A549 treated with GW870086 at 1 μM for 4 hours (cell line): ENCODE results near the gene CYSRT1. TPM values are rescaled to one million over a fixed set of nuclear protein-coding genes. Genes with fewer than 3 reads are reported as not detected.

ENCODE experiments used
- total RNA-seq: library from RNA; stranded (reverse); fragments of 200-300 nt; extraction: Qiagen RNA extraction; gene quantifications from 5 replicates; pipeline ENCODE4 v1.2.3, GENCODE V29; 2022; ENCODE audit warnings: low read depth

CYSRT1 gene, protein sequence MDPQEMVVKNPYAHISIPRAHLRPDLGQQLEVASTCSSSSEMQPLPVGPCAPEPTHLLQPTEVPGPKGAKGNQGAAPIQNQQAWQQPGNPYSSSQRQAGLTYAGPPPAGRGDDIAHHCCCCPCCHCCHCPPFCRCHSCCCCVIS
- total RNA-seq: 3.6 to 5.2 TPM (median 4.2 TPM) in 5 replicates

DNA sequence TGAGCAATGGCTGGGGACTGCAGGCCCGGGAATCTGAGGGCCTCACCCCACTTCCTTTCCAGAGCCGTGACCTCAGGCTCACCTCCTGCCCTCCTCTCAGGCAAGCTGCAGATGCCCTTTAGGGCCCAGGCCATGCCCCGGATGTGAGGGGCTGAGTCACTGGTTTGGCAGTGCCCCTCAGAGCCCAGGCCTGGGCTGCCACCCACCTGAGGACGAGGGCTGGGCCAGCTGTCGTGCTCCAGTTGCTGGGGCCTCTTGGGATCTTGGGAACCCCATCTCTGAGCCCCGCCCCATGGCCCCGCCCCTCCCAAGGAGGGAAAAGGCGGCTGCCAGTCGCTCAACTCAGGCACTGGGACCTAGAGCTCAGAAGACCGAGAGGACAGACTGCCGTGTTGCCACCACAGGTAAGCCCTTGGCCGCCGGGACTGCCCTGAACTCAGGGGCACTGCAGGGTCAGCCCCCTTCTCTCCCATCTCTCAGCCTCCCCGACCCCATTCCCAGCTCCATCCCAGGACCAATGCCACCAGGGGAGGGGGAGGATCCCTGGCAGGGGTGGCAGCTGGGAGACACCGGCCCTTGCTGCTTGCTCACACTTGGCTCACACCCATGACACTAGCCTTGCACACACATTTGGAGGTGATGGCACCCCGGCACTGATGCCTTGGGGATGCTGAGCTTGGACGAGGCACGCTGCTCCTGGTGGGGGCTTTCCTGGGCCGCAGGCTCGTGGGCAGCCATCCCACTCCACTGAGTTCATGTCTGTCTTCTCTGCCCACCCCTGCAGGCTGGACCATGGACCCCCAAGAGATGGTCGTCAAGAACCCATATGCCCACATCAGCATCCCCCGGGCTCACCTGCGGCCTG, at the start of gene CYSRT1:
Gene CYSRT1, plus strand, starts transcription at position 345 of the 865 bp plus-strand sequence. Its CDS starts 448 bp downstream, at position 793.

DNA sequence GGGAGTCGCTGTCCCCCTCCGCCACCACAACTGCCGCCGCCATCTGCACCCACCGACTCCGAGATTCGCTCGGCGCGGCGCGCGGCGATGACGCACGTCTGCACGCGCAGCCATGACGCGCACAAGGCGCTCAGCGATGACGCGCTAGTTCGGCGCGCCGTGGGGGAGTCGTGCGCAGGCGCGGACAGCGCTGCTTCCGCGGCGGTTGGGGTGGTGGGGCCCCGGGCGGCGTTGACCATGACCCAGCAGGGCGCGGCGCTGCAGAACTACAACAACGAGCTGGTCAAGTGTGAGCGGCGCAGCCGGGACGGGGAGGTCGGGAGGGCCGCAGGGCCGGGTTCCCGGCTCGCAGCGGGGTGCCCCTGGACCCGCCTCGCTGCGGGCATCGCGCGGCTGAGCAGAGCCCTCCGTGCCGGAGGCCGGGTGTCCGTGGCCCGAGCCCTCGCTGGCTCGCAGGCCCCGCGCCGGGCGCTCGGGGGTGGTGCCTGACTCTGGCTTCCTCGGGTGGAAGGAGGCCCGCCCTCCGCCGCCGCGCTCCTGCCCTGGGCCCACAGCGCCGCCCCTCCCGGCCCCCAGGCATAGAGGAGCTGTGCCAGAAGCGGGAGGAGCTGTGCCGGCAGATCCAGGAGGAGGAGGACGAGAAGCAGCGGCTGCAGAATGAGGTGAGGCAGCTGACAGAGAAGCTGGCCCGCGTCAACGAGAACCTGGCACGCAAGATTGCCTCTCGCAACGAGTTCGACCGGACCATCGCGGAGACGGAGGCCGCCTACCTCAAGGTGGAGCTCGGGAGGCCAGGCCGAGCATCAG, 36.3 kb upstream of the CYSRT1 start, which contains the start of the genes ANAPC2 and SSNA1:
Gene ANAPC2, minus strand, starts transcription at position 71 of the 807 bp plus-strand sequence. Its CDS starts 28 bp downstream, at position 43.
Gene SSNA1, plus strand, starts transcription at position 187 of the 807 bp plus-strand sequence. Its CDS starts 51 bp downstream, at position 238.

DNA sequence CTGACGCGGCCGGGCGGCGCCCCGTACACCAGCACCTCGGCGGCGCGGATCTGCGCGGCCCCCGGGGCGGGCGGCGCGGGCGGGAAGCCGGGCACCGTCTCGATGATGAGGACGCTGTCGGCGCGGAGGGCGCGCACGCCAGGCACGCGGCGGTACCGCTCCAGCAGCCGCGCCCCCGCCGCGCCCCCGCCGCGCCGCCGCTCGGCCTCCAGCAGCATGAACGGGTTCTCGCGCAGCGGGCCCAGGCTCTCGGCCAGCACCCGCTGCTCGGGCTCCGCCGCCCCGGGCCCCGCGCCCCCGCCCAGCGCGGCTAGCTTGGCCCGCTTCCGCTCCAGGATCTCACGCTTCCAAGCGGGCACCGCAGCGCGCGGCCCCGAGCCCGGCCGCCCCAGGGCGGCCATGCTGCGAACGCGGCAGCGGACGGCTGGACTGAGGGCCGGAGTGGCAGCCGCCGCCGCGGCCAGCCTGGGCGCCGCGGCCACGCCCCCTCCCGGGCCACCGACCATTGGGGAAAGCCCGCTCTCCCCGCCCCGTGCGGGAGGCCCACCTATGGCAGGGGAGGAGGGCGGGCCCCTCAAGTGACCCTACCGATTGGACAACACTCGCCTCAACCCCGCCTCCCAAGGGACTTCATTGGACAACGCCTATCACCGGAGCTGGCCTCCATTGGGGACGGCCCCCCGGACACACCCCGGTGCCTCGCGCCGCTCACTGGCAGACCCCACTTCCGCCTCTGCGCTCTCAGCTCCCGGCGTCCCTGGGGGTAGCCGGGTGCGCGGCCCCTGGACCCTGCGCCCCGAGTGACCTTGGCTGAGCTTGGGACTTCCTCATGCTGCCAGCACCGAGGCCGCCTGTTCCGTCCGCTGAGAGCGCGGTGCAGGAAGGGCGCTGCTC, 24.4 kb upstream of the CYSRT1 start, which contains the start of gene TPRN:
Gene TPRN, minus strand, starts transcription at position 431 of the 894 bp plus-strand sequence. Its CDS starts 30 bp downstream, at position 401.

DNA sequence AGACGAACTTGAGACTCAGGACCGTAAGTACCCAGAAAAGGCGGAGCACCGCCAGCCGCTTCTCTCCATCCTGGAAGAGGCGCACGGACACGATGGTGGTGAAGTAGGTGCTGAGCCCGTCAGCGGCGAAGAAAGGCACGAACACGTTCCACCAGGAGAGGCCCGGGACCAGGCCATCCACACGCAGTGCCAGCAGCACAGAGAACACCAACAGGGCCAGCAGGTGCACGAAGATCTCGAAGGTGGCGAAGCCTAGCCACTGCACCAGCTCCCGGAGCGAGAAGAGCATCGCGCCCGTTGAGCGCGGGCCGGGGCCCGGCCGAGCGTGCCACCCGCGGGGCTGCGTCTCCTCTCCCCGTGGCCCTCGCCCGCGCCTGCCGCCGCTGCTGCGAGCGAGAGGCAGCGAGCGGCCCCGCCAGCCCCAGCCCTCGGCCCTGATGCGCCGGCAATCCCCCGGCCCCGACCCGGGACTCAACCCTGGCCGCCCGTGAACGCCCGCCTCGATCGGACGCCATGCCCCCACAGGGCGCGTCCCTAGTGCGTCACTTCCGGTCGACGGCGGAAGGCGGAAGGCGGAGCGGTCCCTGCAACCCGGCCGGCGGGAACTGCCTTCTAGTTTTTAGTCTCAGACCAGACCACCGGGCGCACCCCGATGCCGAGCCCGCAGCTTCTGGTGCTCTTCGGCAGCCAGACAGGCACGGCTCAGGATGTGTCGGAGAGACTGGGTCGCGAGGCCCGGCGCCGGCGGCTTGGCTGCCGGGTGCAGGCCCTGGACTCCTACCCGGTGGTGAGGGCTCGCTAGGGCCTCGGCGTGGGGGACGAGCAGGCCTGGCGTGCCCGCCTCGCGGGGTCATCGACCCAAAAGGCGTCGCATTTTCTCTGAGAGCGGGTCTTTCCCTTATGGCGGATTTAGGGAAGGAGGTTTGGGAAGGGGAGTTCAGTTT, 19.6 kb upstream of the CYSRT1 start, which contains the start of the genes NDOR1 and TMEM203:
Gene NDOR1, plus strand, starts transcription at position 575 of the 944 bp plus-strand sequence. Its CDS starts 78 bp downstream, at position 653.
Gene TMEM203, minus strand, starts transcription at position 523 of the 944 bp plus-strand sequence. Its CDS starts 234 bp downstream, at position 289.

DNA sequence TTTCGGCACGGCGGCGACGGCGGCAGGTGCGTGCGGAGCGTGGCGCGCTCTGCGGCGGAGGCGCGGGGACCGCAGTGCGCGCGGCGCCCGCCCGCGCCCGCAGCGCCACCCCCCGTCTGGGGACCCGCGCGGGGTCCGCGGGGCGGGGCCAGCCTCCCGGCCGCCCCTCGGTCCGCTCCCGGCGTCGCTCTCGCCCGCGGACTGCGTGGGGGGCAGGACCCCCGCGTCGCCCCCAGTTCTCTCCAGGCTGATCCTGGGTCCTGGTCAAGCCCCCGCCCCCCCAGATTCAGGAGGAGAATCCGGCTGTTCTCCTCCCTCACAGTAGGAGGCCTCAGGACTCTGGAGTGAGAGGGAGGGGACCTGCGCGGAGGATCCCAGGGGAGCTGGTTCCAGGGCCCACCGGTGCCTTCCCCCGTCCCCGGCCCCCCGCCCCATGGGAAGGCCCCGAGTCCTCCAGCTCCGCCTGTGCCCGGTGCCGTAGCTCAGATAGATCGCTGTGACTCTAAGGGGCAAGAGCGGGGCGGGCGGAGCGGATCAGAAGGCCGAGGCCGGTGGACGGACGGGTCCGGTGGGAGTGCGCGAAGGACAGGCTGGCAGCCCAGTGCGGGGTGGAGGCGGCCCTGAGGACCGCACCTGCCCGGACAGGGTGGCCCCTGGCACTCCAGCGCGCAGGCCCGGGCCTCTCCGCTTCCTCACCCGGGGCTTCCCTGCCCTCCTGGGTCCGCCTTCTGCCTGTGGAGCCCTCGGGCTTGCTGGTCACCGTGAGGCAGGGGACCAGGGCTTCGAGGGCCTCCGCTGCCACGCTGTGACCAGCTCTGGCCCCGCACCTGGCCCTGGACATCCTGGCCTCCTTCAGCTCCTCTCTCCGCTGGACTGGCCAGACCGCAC, 2.5 kb upstream of the CYSRT1 start, which contains the start of gene RNF208:
Gene RNF208, minus strand, starts transcription at position 51 of the 888 bp plus-strand sequence. CDS start 1,028 bp downstream, outside the sequence.

DNA sequence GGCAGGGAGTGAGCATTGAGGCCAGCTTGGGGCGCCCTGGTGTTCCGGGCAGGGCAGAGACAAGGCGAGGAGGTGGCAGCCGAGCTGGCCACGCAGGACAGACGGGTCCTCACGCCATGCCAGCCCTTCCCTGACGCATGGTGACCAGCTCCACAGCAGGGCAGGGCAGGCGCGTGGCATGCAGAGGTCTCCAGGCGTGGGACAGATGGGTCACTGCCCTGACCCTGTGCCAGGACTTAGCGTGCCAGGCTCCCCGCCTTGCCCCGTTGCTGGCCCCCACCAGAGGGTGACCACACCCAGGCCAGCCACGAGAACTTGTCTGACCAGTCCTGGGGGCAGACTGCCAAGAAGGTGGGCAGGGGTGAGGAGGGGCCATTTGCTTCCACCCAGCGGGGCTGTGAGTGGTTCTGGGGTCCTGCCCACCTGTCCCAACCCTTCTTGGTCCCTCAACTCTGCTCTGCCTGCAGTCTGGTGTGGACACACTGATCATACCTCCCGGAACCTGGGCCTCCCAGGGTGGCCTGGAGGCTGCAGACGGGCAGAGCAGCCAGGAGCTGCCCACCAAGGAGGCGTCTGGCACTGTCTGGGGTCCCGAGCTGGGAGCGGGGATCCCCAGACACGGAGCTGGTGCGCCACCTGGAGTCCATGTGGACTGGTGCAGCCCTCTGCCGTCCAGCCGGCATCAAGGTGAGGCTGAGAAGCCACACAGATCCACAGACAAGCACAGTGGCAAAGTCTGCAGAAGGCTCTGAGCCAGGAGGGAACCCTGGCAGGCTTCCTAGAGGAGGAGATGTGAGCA, 2.3 kb downstream of the CYSRT1 start, which contains the start of gene RNF224:
Gene RNF224, plus strand, starts transcription at position 449 of the 799 bp plus-strand sequence. CDS start 834 bp downstream, outside the sequence.

DNA sequence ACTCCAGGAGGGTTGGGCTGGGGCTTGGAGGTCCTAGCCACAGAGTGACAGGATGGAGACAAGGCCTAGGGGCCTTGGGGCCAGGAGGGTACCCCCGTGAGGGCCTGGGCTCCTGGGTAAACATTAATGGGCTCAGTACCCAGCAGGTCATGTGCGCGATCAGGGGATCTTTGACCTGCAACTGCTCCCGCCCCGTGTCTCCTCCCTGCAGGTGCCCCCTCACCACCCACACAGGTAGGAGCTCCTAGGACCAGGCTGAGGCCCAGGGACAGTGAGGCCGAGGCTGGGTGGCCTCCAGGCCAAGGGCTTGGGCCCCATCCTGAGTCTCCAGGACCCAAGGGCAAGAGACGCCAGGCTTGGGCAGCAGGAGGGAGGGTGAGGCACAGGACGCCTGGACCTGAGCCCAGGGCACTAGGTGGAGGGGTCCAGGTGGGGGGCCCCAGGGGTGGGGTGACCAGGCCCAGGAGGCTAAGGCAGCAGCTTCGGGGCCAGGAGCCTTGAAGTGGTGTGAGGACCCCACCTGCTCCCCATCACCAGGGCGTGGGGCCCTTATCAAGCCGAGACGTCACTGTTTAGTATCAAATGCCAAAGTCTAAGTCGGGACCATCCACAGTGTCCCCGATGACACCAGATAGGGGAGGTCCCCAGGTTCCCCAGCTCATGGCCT, 5.9 kb downstream of the CYSRT1 start, which contains the start of gene SLC34A3:
Gene SLC34A3, plus strand, starts transcription at position 197 of the 667 bp plus-strand sequence. CDS start 802 bp downstream, outside the sequence.

DNA sequence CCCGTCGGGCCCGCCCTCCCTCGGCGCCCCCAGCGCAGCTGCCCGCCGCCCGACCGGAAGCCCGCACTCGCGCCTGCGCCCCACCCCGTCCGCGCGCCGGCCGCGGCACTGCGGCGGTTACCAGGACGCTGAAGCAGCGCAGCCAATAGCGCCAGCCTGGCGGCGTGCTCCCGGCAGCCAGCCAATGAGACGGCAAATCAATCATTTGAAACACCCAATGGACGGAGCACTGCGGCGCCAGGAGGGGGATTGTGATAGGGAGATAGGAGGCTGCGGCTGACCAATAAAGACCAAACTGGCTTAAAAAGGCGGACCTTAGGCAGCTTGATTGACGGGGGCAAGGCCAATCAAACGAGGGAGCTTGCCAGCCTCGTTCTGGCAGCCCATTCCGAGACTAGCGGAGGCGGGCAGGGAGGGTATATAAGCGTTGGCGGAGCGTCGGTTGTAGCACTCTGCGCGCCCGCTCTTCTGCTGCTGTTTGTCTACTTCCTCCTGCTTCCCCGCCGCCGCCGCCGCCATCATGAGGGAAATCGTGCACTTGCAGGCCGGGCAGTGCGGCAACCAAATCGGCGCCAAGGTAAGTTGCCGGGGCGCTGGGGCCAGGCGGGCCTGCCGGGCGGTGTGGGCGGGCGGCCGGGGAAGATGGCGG, 16.0 kb downstream of the CYSRT1 start, which contains the start of gene TUBB4B:
Gene TUBB4B, plus strand, starts transcription at position 447 of the 649 bp plus-strand sequence. Its CDS starts 74 bp downstream, at position 521.

DNA sequence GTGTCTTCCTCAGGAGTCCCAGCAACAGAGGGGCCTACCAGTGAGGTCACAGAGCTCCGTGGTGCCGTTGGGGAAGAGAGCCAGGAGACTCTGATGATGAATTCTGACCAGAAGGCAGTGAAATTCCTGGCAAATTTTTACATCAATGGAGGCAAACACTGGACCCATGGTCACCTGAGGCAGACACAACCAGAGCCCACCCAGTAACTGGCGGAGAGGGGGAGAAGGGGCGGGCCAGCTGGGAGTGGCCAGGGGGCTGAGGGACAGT, 26.2 kb downstream of the CYSRT1 start, which contains the start of gene STPG3:
Gene STPG3, plus strand, starts transcription at position 93 of the 268 bp plus-strand sequence. Its CDS starts 1 bp downstream, at position 94.

DNA sequence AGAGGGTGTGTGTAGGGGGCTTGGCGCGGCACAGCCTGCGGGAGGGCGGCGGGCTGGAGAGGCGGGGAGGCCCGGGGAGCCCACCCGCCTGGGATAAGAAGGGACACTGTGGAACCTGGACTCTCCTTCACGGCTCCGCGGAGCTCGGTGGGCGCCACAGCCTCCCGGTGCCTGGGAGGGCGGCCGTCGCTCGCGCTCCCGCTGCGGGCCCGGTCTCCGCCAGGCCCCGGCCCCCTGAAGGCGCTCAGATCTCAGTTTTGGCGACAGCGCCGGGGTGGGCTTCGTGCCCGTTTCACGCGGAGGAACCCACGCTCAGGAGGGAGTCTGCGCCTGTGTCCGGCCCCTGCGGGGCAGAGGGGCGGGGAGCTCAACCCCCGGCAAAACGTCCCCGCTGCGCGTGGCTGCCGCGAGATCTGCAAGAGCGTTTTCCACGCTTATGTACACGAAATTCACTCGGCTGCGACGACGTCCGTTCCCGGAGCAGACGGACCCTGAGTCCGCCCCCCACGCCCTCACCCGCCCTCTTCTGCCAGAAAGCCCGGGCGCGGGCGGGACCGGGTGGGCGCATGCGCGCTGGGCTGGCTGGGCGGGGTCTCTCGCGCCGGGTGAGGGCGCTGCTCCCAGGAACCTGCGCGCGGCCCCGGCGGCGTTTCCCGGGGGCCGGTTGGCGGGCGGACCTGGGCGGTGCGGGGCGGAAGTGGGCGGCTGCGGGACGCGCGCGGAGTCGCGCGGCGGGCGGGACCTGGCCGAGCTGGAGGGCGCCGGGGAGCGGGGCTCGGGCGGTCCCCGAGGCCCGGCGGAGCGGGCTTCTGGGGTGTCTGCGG, 29.9 kb downstream of the CYSRT1 start, which contains the start of gene NELFB:
Gene NELFB, plus strand, starts transcription at position 704 of the 824 bp plus-strand sequence.

Other genes starting within 250 kb of the CYSRT1 start
- gene PTGDS, start 247.7 kb upstream of the CYSRT1 start, total RNA-seq: 0.57 to 0.68 TPM (median 0.66 TPM) in 3 of 5 replicates, not detected in the others
- gene LCNL1, start 242.2 kb upstream of the CYSRT1 start, total RNA-seq: 0.07 to 0.08 TPM (median 0.08 TPM) in 3 of 5 replicates, not detected in the others
- 47.9 to 81.3 TPM (median 74.1 TPM) in 5 replicates for gene PAXX, start 232.8 kb upstream of the CYSRT1 start, total RNA-seq
- 3.3 to 5.1 TPM (median 4.8 TPM) in 5 replicates for gene CLIC3, start 228.6 kb upstream of the CYSRT1 start, total RNA-seq
- 21.4 to 27.7 TPM (median 25.4 TPM) in 5 replicates for gene ABCA2, start 196.9 kb upstream of the CYSRT1 start, total RNA-seq
- 0.06 TPM in 1 of 5 replicates, not detected in the others for gene FUT7, start 193.1 kb upstream of the CYSRT1 start, total RNA-seq
- gene NPDC1, start 179.0 kb upstream of the CYSRT1 start, total RNA-seq: 44.4 to 81.3 TPM (median 73.5 TPM) in 5 replicates
- 1.1 to 2.3 TPM (median 1.7 TPM) in 5 replicates for gene ENTPD2, start 171.1 kb upstream of the CYSRT1 start, total RNA-seq
- 14.8 to 25.2 TPM (median 21.9 TPM) in 5 replicates for gene SAPCD2, start 154.6 kb upstream of the CYSRT1 start, total RNA-seq
- 9.7 to 13.3 TPM (median 10.7 TPM) in 5 replicates for gene UAP1L1, start 147.7 kb upstream of the CYSRT1 start, total RNA-seq
- gene MAN1B1, start 138.2 kb upstream of the CYSRT1 start, total RNA-seq: 39.8 to 52.8 TPM (median 51.9 TPM) in 5 replicates
- 81.3 to 123 TPM (median 112 TPM) in 5 replicates for gene DPP7, start 110.4 kb upstream of the CYSRT1 start, total RNA-seq
- 0.30 to 0.61 TPM (median 0.40 TPM) in 5 replicates for gene GRIN1, start 86.0 kb upstream of the CYSRT1 start, total RNA-seq
- gene LRRC26, start 55.1 kb upstream of the CYSRT1 start, total RNA-seq: 0.70 to 2.1 TPM (median 1.2 TPM) in 5 replicates
- not detected in 5 replicates for gene TMEM210, start 53.1 kb upstream of the CYSRT1 start, total RNA-seq
- 25.3 to 36.9 TPM (median 34.6 TPM) in 5 replicates for gene ANAPC2, start 36.6 kb upstream of the CYSRT1 start, total RNA-seq
- 105 to 159 TPM (median 141 TPM) in 5 replicates for gene SSNA1, start 36.5 kb upstream of the CYSRT1 start, total RNA-seq
- gene TPRN, start 24.4 kb upstream of the CYSRT1 start, total RNA-seq: 6.8 to 10.6 TPM (median 9.0 TPM) in 5 replicates
- 36.5 to 44.9 TPM (median 44.2 TPM) in 5 replicates for gene TMEM203, start 19.5 kb upstream of the CYSRT1 start, total RNA-seq
- 11.7 to 17.1 TPM (median 16.5 TPM) in 5 replicates for gene NDOR1, start 19.5 kb upstream of the CYSRT1 start, total RNA-seq
- 1.4 to 2.3 TPM (median 1.8 TPM) in 5 replicates for gene RNF208, start 2.9 kb upstream of the CYSRT1 start, total RNA-seq
- gene RNF224, start 2.3 kb downstream of the CYSRT1 start, total RNA-seq: 0.08 to 0.31 TPM (median 0.21 TPM) in 5 replicates
- 0.06 to 0.17 TPM (median 0.11 TPM) in 5 replicates for gene SLC34A3, start 5.7 kb downstream of the CYSRT1 start, total RNA-seq
- gene TUBB4B, start 16.1 kb downstream of the CYSRT1 start, total RNA-seq: 612 to 791 TPM (median 723 TPM) in 5 replicates
- not detected in 5 replicates for gene STPG3, start 26.1 kb downstream of the CYSRT1 start, total RNA-seq
- 45.1 to 56.7 TPM (median 55.1 TPM) in 5 replicates for gene NELFB, start 30.2 kb downstream of the CYSRT1 start, total RNA-seq
- gene TOR4A, start 52.6 kb downstream of the CYSRT1 start, total RNA-seq: 19.3 to 29.7 TPM (median 27.9 TPM) in 5 replicates
- gene NRARP, start 77.1 kb downstream of the CYSRT1 start, total RNA-seq: 1.9 to 4.6 TPM (median 4.1 TPM) in 5 replicates
- 4.2 to 6.1 TPM (median 5.6 TPM) in 5 replicates for gene EXD3, start 198.0 kb downstream of the CYSRT1 start, total RNA-seq
- gene NOXA1, start 198.2 kb downstream of the CYSRT1 start, total RNA-seq: 0.91 to 2.0 TPM (median 1.3 TPM) in 5 replicates
- gene ENTPD8, start 216.2 kb downstream of the CYSRT1 start, total RNA-seq: 0.08 to 0.31 TPM (median 0.23 TPM) in 5 replicates
- gene NSMF, start 234.2 kb downstream of the CYSRT1 start, total RNA-seq: 29.8 to 45.1 TPM (median 44.2 TPM) in 5 replicates